GM12865 (cell line): Measurements from ENCODE around the gene CELSR2.

Experiments
- DNase-seq: peaks from one replicate; pipeline ENCODE4 v3.0.0; 2010; ENCODE audit warnings: low read depth
- H3K4me3 ChIP-seq: 2 replicates; pipeline ENCODE4 v1.5.1; 2011; ENCODE audit warnings: mild to moderate bottlenecking, low read depth, low read length, control low read depth
- CTCF ChIP-seq: IDR thresholded peaks from 2 replicates; pipeline ENCODE4 v1.5.1; 2011; ENCODE audit warnings: low read length, control low read depth, low read depth, inconsistent platforms; ENCODE audit not compliant: insufficient read depth; ENCODE audit errors: missing control alignments

Gene CELSR2

DNA sequence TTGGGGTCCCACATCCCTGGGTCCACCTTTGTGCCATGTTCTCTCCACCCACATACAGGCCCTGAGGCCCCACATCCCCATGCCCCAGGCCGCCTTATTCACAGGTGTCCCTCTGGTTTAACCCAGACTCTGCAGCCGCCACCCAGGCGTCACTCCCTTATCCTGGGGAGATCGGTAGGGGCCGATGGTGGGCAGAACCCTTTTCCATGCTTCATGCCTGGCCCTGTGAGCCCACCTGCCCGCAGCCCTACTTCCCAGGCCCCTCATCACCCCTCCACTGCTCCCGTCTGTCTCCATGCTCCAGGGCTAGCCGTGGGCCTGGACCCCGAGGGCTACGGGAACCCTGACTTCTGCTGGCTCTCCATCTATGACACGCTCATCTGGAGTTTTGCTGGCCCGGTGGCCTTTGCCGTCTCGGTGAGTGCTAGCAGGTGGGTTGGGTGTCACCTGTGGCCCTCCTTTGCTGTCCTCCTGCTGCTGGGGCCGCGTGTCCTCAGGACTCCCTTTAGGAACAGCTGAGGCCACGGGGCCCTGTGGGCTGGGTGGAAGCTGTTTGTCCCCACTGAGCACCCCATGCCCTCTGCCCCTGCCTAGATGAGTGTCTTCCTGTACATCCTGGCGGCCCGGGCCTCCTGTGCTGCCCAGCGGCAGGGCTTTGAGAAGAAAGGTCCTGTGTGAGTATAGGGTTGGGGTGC is 21.4 kb downstream of the CELSR2 start:
- TF ChIP-seq CTCF: no peak
- no peak overlapping the region for H3K4me3 ChIP-seq
- DNase-seq: no peak

DNA sequence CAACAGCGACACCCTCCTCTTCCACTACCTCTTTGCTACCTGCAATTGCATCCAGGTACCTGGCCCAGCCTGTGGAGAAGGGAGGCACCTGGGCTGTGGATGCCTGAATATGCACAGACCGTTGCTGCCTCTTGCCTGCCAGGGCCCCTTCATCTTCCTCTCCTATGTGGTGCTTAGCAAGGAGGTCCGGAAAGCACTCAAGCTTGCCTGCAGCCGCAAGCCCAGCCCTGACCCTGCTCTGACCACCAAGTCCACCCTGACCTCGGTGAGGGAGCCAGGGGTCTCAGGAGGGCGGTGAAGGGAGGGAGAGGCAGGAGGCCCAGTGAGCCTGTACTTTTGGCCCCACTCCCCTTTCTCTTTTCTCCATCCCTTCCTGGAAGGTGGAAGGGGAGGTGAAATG is 22.1 kb downstream of the CELSR2 start:
- no peak for DNase-seq
- no peak for TF ChIP-seq CTCF
- no peak overlapping the region for H3K4me3 ChIP-seq

DNA sequence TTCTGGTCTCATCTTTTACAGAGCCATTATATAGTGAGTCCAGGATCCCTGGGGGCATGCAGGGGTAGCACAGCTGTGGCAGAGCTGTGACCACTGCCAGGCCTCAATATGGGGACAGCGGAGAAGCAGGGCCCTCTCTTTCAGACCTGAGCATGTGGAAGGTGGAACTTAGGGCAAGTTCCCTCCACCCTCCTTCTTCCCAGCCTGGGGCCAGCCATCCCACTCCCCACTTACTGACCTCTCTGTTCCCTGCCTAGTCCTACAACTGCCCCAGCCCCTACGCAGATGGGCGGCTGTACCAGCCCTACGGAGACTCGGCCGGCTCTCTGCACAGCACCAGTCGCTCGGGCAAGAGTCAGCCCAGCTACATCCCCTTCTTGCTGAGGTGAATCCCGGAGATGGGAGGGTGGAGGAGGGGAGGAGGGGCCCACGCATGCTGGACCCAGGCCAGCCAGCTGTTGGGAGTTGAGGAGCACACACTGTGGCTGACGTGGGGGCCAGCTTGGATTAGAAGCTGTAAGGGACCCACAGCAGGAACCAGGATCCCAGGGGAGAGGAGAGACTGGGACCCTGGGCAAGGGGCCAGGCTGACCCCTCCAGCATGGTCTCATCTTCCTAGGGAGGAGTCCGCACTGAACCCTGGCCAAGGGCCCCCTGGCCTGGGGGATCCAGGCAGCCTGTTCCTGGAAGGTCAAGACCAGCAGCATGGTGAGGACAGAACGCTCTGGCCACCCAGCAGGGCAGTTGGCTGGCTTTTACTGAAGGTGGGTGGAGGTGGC is 22.9 kb downstream of the CELSR2 start:
- TF ChIP-seq CTCF: no peak
- no peak overlapping the region for H3K4me3 ChIP-seq
- no peak for DNase-seq

DNA sequence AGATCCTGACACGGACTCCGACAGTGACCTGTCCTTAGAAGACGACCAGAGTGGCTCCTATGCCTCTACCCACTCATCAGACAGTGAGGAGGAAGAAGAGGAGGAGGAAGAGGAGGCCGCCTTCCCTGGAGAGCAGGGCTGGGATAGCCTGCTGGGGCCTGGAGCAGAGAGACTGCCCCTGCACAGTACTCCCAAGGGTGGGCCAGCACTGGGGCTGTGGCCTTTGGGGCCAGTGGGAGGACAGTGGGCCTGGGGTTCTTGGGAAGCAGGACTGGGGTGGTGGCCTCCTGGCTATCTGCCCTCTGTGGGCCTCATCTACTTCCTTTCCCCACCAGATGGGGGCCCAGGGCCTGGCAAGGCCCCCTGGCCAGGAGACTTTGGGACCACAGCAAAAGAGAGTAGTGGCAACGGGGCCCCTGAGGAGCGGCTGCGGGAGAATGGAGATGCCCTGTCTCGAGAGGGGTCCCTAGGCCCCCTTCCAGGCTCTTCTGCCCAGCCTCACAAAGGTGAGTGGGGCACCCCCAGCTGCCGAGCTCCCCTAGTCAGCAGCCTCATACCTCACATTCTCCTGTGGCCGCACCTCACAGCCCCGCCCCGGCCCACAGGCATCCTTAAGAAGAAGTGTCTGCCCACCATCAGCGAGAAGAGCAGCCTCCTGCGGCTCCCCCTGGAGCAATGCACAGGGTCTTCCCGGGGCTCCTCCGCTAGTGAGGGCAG is 23.6 kb downstream of the CELSR2 start:
- TF ChIP-seq CTCF: no peak
- H3K4me3 ChIP-seq: no peak overlapping the region
- DNase-seq: no peak

- no peak for DNase-seq
- H3K4me3 ChIP-seq: no peak overlapping the region
- no peak for TF ChIP-seq CTCF
These were observed 24.4 kb downstream of the CELSR2 start for GRCh38 chr1:109273570-109274288.

DNA sequence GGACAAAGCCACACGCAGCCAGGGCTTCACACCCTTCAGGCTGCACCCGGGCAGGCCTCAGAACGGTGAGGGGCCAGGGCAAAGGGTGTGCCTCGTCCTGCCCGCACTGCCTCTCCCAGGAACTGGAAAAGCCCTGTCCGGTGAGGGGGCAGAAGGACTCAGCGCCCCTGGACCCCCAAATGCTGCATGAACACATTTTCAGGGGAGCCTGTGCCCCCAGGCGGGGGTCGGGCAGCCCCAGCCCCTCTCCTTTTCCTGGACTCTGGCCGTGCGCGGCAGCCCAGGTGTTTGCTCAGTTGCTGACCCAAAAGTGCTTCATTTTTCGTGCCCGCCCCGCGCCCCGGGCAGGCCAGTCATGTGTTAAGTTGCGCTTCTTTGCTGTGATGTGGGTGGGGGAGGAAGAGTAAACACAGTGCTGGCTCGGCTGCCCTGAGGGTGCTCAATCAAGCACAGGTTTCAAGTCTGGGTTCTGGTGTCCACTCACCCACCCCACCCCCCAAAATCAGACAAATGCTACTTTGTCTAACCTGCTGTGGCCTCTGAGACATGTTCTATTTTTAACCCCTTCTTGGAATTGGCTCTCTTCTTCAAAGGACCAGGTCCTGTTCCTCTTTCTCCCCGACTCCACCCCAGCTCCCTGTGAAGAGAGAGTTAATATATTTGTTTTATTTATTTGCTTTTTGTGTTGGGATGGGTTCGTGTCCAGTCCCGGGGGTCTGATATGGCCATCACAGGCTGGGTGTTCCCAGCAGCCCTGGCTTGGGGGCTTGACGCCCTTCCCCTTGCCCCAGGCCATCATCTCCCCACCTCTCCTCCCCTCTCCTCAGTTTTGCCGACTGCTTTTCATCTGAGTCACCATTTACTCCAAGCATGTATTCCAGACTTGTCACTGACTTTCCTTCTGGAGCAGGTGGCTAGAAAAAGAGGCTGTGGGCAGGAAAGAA is 25.5 kb downstream of the CELSR2 start:
- H3K4me3 ChIP-seq: no peak overlapping the region
- TF ChIP-seq CTCF: no peak
- no peak for DNase-seq
